ENCODE data around the gene ZMYND8. TPM values are rescaled to one million over a fixed set of nuclear protein-coding genes. Genes with fewer than 3 reads are reported as not detected.
"Not testable (repeated sequence)": the region's sequence is repeated elsewhere in the genome, so short reads cannot be mapped to it uniquely, and the experiment has no call there.

The ZMYND8 gene
- 13.6 TPM for total RNA-seq

DNA sequence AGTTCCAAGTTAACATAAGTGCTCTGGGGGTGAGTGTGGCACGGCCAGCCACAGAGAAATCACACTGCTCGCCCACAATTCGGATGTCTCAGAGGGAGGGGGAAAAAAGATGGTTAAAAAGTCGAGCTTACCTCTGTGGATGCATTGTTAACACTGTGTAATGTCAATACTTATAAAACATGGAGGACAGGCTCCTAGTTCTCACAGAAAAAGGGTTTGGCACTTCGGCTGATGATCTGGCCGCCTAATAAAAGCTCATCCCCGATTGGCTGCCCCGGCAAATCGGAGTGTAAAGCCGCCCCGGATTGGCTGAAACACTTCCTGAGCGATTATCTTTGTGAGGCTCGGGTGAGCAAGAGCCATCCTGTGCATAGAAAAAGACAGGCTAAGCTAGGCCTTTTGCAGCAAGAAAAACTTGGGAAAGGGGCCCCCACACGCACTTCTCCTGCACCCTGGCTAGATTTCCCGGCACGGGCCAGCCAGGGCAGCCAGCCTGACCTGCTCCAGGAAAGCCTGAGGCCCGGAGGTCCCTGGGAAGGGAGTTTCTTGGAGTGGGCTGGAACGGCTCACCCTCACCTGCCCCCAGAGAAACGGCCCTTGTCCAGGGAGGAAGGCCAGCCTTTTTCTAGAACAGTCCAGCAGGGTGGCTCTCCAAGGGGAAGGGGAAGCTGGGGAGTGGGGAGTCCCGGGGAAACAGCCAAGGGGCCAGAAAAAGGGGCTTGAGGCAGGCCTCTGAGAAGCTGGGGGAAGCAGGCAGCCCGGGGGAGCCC is at the start of gene ZMYND8:
Gene ZMYND8 (minus strand): TSS at position 174 of the 770 bp plus-strand sequence. CDS start 29 bp downstream, at position 145.
- peak within 1 kb of the TSS; percentile 50 to 59 (median 52) for H3K4me3 ChIP-seq (ENCODE audit: low read length in 3 of 3)
- peaks cover 90 to 97% (median 94%) of the 10 kb centered on the region in 3 donors for H3K4me1 ChIP-seq (ENCODE audit: control insufficient read depth in 3 of 3, insufficient read depth in 3 of 3, low read length in 3 of 3)
- H3K27ac ChIP-seq (ENCODE audit: low read depth, low read length), result peak within 1 kb of the TSS; percentile 96

DNA sequence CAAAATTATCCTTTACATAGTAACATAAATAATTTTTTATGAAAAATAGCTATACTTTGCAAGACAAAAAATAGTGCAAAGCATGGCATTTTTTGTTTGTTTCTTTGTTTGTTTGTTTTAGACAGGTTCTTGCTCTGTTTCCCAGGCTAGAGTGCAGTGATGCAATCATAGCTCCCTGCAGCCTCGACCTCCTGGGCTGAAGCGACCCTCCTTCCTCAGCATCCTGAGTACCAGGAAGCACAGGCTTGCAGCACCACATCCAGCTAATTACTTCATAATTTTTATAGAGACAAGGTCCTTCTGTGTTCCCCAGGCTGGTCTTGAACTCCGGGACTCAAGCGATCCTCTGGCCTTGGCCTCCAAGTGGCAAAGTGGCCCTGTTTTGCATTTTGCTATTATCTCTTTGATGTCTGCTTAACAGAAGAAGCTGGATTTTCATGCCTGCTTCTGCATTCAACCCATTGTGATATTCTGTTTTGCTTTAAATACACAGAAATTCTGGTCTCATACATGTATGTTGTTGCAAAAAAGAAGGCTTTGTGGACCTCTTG is 49.4 kb upstream of the ZMYND8 start:
- Histone ChIP-seq H3K4me1 (ENCODE audit: control insufficient read depth in 3 of 3, insufficient read depth in 3 of 3, low read length in 3 of 3) (peaks cover 6 to 12% (median 7%) of the 10 kb centered on the region in 3 donors), H3K27me3 (ENCODE audit: control insufficient read depth in 3 of 3, insufficient read depth in 3 of 3, low read length in 3 of 3) (no peaks in the 10 kb centered on the region), H3K9ac (ENCODE audit: low read depth in 1 of 3, low read length in 3 of 3) (no peak overlapping the region), H3K36me3 (ENCODE audit: control insufficient read depth in 3 of 3, insufficient read depth in 3 of 3, low read length in 3 of 3) (no peaks in the 10 kb centered on the region), H3K9me3 (ENCODE audit: control insufficient read depth in 3 of 3, low read length in 3 of 3) (no peaks in the 10 kb centered on the region), H3K27ac (ENCODE audit: low read depth, low read length) (no peak overlapping the region), H3K4me3 (ENCODE audit: low read length in 3 of 3) (no peak overlapping the region)

More for the DNA sequence above, at the start of gene ZMYND8:
- peak within 1 kb of the TSS; percentile 73 to 89 (median 77) for H3K9ac ChIP-seq (ENCODE audit: low read depth in 1 of 3, low read length in 3 of 3)
- no peaks in the 10 kb centered on the region for H3K9me3 ChIP-seq (ENCODE audit: control insufficient read depth in 3 of 3, low read length in 3 of 3)
- no peaks in the 10 kb centered on the region for H3K27me3 ChIP-seq (ENCODE audit: control insufficient read depth in 3 of 3, insufficient read depth in 3 of 3, low read length in 3 of 3)
- no peaks in the 10 kb centered on the region for H3K36me3 ChIP-seq (ENCODE audit: control insufficient read depth in 3 of 3, insufficient read depth in 3 of 3, low read length in 3 of 3)

DNA sequence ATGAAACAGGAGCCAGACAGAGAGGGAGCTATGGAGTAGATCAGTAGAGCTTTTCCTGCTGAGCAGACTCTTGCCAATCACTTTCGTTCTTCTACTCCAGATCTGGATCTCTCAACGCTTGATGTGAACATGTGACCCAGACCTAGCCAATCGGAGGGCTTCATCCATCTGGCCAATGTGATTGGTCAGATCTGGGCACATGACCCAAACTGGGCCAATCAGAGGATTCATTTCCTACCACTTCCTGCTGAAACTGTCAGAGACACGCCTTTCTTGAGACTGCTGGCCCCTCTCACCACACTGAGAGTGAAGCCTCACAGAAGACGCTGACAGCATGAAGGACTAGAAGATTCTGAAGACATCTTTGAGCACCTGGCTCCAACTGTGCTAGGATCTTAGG is 44.2 kb upstream of the ZMYND8 start:
- Histone ChIP-seq H3K9ac (ENCODE audit: low read depth in 1 of 3, low read length in 3 of 3) (no peak overlapping the region), H3K27me3 (ENCODE audit: control insufficient read depth in 3 of 3, insufficient read depth in 3 of 3, low read length in 3 of 3) (no peaks in the 10 kb centered on the region), H3K36me3 (ENCODE audit: control insufficient read depth in 3 of 3, insufficient read depth in 3 of 3, low read length in 3 of 3) (no peaks in the 10 kb centered on the region), H3K4me1 (ENCODE audit: control insufficient read depth in 3 of 3, insufficient read depth in 3 of 3, low read length in 3 of 3) (peaks cover 4 to 5% (median 5%) of the 10 kb centered on the region in 3 donors), H3K4me3 (ENCODE audit: low read length in 3 of 3) (no peak overlapping the region), H3K27ac (ENCODE audit: low read depth, low read length) (no peak overlapping the region), H3K9me3 (ENCODE audit: control insufficient read depth in 3 of 3, low read length in 3 of 3) (no peaks in the 10 kb centered on the region)

DNA sequence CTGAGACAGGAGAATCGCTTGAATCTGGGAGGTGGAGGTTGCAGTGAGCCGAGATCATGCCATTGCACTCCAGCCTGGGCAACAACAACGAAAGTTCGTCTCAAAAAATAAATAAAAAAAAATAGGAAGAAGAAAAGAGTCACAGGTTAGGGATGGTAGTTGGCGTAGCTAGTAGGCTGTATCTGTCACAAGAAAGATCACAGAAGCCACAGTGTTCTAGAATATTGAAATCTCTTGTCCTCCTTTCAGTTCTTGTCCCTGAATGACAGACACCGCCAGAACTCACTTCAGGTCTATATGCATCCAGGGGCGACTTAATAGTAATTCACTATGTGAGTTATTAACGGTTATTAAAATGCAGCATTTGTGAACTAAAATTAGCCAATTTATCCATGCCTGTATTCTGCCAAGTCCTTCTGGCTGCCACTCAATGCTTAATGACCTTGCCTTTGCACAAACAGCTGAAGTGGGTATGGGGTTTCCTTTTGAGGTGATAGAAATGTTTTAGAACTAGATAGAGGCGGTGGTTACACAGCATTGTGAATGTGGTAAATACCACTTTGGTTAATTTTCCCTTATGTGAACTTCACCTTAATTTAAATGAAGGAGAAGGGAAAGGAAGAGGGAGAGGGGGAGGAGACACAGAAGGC is 41.3 kb upstream of the ZMYND8 start:
- Histone ChIP-seq H3K4me1 (ENCODE audit: control insufficient read depth in 3 of 3, insufficient read depth in 3 of 3, low read length in 3 of 3) (peaks cover 0 to 5% (median 4%) of the 10 kb centered on the region in 3 donors), H3K4me3 (ENCODE audit: low read length in 3 of 3) (peak overlapping the region in 2 of 3 donors; percentile 34 to 43), H3K27me3 (ENCODE audit: control insufficient read depth in 3 of 3, insufficient read depth in 3 of 3, low read length in 3 of 3) (no peaks in the 10 kb centered on the region), H3K9ac (ENCODE audit: low read depth in 1 of 3, low read length in 3 of 3) (no peak overlapping the region), H3K9me3 (ENCODE audit: control insufficient read depth in 3 of 3, low read length in 3 of 3) (no peaks in the 10 kb centered on the region), H3K27ac (ENCODE audit: low read depth, low read length) (no peak overlapping the region), H3K36me3 (ENCODE audit: control insufficient read depth in 3 of 3, insufficient read depth in 3 of 3, low read length in 3 of 3) (no peaks in the 10 kb centered on the region)

DNA sequence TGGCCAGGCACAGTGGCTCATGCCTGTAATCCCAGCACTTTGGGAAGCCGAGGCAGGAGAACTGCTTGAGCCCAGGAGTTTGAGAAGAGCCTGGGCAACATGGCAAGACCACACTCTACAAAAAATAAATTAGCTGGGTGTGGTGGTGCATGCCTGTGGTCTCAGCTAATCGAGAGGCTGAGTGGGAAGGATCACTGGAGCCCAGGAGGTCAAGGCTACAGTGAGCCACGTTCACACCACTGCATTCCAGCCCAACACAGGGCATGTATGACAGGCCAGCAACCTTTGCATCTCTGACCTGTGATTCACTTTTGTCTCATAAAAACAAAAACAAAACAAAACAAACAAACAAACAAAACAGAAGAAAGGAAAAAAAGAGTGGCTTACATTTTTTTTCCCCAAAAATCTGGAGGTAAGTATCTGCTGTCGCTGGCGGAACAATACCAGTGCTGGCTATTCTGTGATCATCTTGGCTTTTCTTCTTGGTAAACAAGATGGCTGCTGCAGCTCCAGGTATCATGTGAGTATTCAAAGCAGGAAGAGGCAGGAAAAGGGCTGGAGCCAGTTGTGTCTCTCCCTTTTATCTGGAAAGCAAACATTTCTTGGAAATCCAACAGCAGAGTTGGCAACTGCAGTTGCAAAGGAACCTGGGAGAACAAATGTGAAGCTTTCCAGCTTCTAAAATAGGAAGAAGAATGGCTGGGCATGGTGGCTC is 40.4 kb upstream of the ZMYND8 start:
- Histone ChIP-seq H3K9ac (ENCODE audit: low read depth in 1 of 3, low read length in 3 of 3) (no peak overlapping the region), H3K4me3 (ENCODE audit: low read length in 3 of 3) (peak overlapping the region in 1 of 3 donors; percentile 27), H3K4me1 (ENCODE audit: control insufficient read depth in 3 of 3, insufficient read depth in 3 of 3, low read length in 3 of 3) (peaks cover 0 to 6% (median 5%) of the 10 kb centered on the region in 3 donors), H3K27me3 (ENCODE audit: control insufficient read depth in 3 of 3, insufficient read depth in 3 of 3, low read length in 3 of 3) (no peaks in the 10 kb centered on the region), H3K27ac (ENCODE audit: low read depth, low read length) (no peak overlapping the region), H3K36me3 (ENCODE audit: control insufficient read depth in 3 of 3, insufficient read depth in 3 of 3, low read length in 3 of 3) (no peaks in the 10 kb centered on the region), H3K9me3 (ENCODE audit: control insufficient read depth in 3 of 3, low read length in 3 of 3) (no peaks in the 10 kb centered on the region)

DNA sequence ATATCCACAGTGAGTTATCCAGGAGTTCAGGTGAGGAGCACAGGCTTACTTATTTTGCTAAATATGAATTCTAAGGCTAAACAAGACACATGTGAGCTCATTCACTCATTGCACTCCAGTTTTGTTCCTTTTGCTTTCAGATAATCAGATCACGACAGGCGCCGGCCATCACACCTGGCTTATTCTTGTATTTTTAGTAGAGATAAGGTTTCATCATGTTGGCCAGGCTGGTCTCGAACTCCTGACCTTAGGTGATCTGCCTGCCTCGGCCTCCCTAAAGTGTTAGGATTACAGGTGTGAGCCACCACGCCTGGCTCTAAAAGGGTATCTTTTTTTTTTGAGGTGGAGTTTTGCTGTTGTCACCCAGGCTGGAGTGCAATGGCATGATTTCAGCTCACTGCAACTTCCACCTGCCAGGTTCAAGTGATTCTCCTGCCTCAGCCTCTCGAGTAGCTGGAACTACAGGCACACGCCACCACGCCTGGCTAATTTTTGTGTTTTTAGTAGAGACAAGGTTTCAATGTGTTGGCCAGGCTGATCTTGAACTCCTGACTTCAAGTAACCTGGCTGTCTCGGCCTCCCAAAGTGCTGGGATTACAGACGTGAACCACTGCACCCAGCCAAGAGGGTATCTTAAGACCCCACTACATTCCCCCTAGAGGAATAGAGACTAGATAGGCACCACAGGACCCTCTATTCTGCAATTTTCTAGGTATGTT is 37.5 kb upstream of the ZMYND8 start:
- not testable (repeated sequence) for H3K9me3 ChIP-seq (ENCODE audit: control insufficient read depth in 3 of 3, low read length in 3 of 3); H3K4me3 ChIP-seq (ENCODE audit: low read length in 3 of 3); H3K9ac ChIP-seq (ENCODE audit: low read depth in 1 of 3, low read length in 3 of 3); H3K27me3 ChIP-seq (ENCODE audit: control insufficient read depth in 3 of 3, insufficient read depth in 3 of 3, low read length in 3 of 3); H3K36me3 ChIP-seq (ENCODE audit: control insufficient read depth in 3 of 3, insufficient read depth in 3 of 3, low read length in 3 of 3); H3K4me1 ChIP-seq (ENCODE audit: control insufficient read depth in 3 of 3, insufficient read depth in 3 of 3, low read length in 3 of 3); H3K27ac ChIP-seq (ENCODE audit: low read depth, low read length)

DNA sequence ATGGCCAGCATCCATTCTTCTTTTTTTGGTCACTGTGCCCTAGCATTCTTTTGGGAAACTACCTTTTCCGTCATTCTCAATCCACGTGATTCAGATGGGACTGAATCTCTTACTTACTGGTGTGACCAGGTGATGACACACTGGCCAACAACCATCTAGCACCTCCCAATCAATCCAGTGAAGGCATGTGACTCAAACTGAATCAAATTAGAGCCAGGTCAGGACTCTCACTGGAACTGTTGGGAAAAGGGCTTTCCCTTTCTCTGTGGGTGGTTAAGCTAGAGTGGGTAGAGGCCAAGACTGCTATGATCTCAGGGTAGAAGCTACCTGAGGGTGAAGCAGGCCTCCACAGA is 36.2 kb upstream of the ZMYND8 start:
- Histone ChIP-seq H3K9me3 (ENCODE audit: control insufficient read depth in 3 of 3, low read length in 3 of 3) (no peaks in the 10 kb centered on the region), H3K27me3 (ENCODE audit: control insufficient read depth in 3 of 3, insufficient read depth in 3 of 3, low read length in 3 of 3) (no peaks in the 10 kb centered on the region), H3K36me3 (ENCODE audit: control insufficient read depth in 3 of 3, insufficient read depth in 3 of 3, low read length in 3 of 3) (no peaks in the 10 kb centered on the region), H3K4me1 (ENCODE audit: control insufficient read depth in 3 of 3, insufficient read depth in 3 of 3, low read length in 3 of 3) (peaks cover 0 to 3% (median 0%) of the 10 kb centered on the region in 3 donors), H3K27ac (ENCODE audit: low read depth, low read length) (no peak overlapping the region), H3K9ac (ENCODE audit: low read depth in 1 of 3, low read length in 3 of 3) (no peak overlapping the region), H3K4me3 (ENCODE audit: low read length in 3 of 3) (no peak overlapping the region)

DNA sequence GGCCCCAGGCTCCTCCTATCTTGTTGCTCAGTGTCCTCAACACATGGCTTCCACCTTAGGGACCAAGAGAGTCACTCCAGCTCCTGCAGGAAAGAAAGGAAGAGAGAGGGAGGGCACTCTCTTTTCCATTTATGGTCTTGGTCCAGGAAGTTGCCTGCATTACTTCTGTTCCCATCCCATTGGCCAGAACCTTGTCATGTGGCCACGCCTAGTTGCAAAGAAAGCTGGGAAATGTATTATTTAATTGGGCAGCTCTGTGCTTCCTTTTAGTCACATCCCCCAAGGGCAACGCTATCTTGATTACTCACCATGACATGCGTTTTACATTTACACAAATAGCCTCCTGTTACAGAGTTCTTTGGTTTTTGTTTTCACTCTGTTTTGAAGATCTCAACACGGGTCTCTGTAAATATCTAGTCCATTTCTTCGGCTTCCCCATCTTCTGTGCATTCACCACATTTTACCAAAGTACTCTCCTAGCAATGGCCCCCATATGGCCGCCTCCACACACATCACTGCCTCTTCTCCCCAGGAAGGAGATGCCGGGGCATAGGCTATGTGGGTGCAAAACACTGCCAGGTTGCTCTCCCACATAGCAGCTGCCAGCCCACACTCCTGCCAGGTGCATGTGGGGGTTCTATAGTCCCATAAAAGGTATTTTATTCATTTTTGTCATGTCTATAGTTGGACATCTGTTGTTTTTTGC is 35.7 kb upstream of the ZMYND8 start:
- Histone ChIP-seq H3K9ac (ENCODE audit: low read depth in 1 of 3, low read length in 3 of 3) (no peak overlapping the region), H3K27ac (ENCODE audit: low read depth, low read length) (no peak overlapping the region), H3K36me3 (ENCODE audit: control insufficient read depth in 3 of 3, insufficient read depth in 3 of 3, low read length in 3 of 3) (no peaks in the 10 kb centered on the region)

More for the DNA sequence above, 35.7 kb upstream of the ZMYND8 start:
- Histone ChIP-seq H3K4me3 (ENCODE audit: low read length in 3 of 3) (no peak overlapping the region), H3K9me3 (ENCODE audit: control insufficient read depth in 3 of 3, low read length in 3 of 3) (no peaks in the 10 kb centered on the region), H3K4me1 (ENCODE audit: control insufficient read depth in 3 of 3, insufficient read depth in 3 of 3, low read length in 3 of 3) (peaks cover 0 to 3% (median 0%) of the 10 kb centered on the region in 3 donors), H3K27me3 (ENCODE audit: control insufficient read depth in 3 of 3, insufficient read depth in 3 of 3, low read length in 3 of 3) (no peaks in the 10 kb centered on the region)

All from skeletal muscle tissue (tissue), 4 donors.